ENCODE measurements around the gene C11orf24.

- TF ChIP-seq CTCF (conservative IDR thresholded peaks at IDR 0.05; ENCODE audit: low read depth, low read length) (no peak), CEBPB (IDR thresholded peaks at IDR 0.05; ENCODE audit: low read depth, low read length) (no peak), POLR2A (IDR thresholded peaks at IDR 0.05; ENCODE audit: low read depth, low read length) (no peak), MAZ (IDR thresholded peaks at IDR 0.05; ENCODE audit: borderline replicate concordance, low read depth, low read length) (no peak), ELK1 (IDR thresholded peaks at IDR 0.05; ENCODE audit: borderline replicate concordance, low read depth, low read length) (no peak), RFX5 (IDR thresholded peaks at IDR 0.05; ENCODE audit: low read depth, low read length) (no peak), CHD1 (IDR thresholded peaks at IDR 0.05; ENCODE audit: low read depth, low read length) (no peak), MXI1 (IDR thresholded peaks at IDR 0.05; ENCODE audit: borderline replicate concordance, low read depth, low read length) (no peak), RAD21 (IDR thresholded peaks at IDR 0.05; ENCODE audit: low read length) (no peak), SMC3 (IDR thresholded peaks at IDR 0.05; ENCODE audit: low read depth, low read length) (no peak), NFE2L2 (IDR thresholded peaks at IDR 0.05; ENCODE audit: low read depth, low read length) (no peak), FOS (IDR thresholded peaks at IDR 0.05; ENCODE audit: low read depth, low read length) (no peak), RCOR1 (IDR thresholded peaks at IDR 0.05; ENCODE audit: insufficient replicate concordance, low read length) (no peak)
- TF ChIP-seq, protein P1, sequence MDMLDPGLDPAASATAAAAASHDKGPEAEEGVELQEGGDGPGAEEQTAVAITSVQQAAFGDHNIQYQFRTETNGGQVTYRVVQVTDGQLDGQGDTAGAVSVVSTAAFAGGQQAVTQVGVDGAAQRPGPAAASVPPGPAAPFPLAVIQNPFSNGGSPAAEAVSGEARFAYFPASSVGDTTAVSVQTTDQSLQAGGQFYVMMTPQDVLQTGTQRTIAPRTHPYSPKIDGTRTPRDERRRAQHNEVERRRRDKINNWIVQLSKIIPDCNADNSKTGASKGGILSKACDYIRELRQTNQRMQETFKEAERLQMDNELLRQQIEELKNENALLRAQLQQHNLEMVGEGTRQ (IDR thresholded peaks at IDR 0.05; ENCODE audit: low read depth, low read length): no peak
Measured at GRCh38 chr11:68282141-68282860, 10.5 kb upstream of the C11orf24 start.
